ENCODE measurements around the gene ALDOA. TPM values are rescaled to one million over a fixed set of nuclear protein-coding genes. Genes with fewer than 3 reads are reported as not detected.

Gene ALDOA
- total and polyA plus RNA-seq, 9 of the 15 experiments (the other 6 are each of a cell fraction or from before 2014, with no cell fraction given) = 311 to 2,224 (median 1,293) TPM

- intact Hi-C loops (cut with micrococcal nuclease) (loop anchor here (10.0 kb wide), 2 partner anchors 314 to 594 kb away; partner anchors contain the start of genes FBRS, MYL11, PRR14 and TBC1D10B), in situ Hi-C loops (cut with MboI) (no loop called here)
- H4K20me1 ChIP-seq (replicated peaks; ENCODE audit: control insufficient read depth, insufficient read depth, low read length) = no peaks in the 10 kb centered on the region
- H3K36me3 ChIP-seq (ENCODE audit: control insufficient read depth, insufficient read depth, low read length) = 0 out of 3 replicates have a peak, but pooled peaks cover 2% of the 10 kb centered on the region
- 60% methylated on average over 4 of the region's 4 CpGs for WGBS (ENCODE audit: insufficient coverage, low coverage, missing lambda C conversion rate)
- POLR2A ChIA-PET = interaction anchor here (0.6 to 1.4 kb wide), 2 partner anchors 31 to 33 kb away, joined by 3 to 4 read pairs; partner anchors contain the start of gene TBX6
- DNase-seq (ENCODE audit: extremely low read depth in 1 of 4, low spot score in 3 of 4) (no peak), ATAC-seq (no peak), FAIRE-seq (no peak)
- no peak overlapping the region for H3K4me2 ChIP-seq (ENCODE audit: insufficient read depth, low read length)
- peaks cover 22% of the 10 kb centered on the region for H3K79me2 ChIP-seq (ENCODE audit: control insufficient read depth, insufficient read depth, low read length)
- no peak overlapping the region for H3K27ac ChIP-seq (ENCODE audit: extremely low read depth, low read depth, low read length)
- no peak overlapping the region for H2AFZ ChIP-seq (ENCODE audit: low read depth, low read length)
- no peaks in the 10 kb centered on the region for H3K9me1 ChIP-seq (ENCODE audit: control insufficient read depth, insufficient read depth, low read length)
- peaks cover 17 to 28% of the 10 kb centered on the region in 2 experiments for H3K4me1 ChIP-seq (replicated peaks in 1 of 2; ENCODE audit: control insufficient read depth in 2 of 2, insufficient read depth in 2 of 2, low read length in 2 of 2)
- H3K4me3 ChIP-seq = no peak overlapping the region
- no TSS peak for BruUV-seq (replicated peaks)
- no peaks in the 10 kb centered on the region for H3K9me3 ChIP-seq (replicated peaks; ENCODE audit: control insufficient read depth, insufficient read depth, low read depth, low read length)
- H3K27me3 ChIP-seq (ENCODE audit: control insufficient read depth in 2 of 2, insufficient read depth in 2 of 2, low read length in 2 of 2) = no peaks in the 10 kb centered on the region
- CTCF ChIA-PET (ENCODE audit: low intra/inter-chr PET ratio) = no interaction called here
- peak overlapping the region in 1 of 2 experiments; percentile 89; a peak in 1 of 4 replicates for H3K9ac ChIP-seq (ENCODE audit: insufficient read depth in 1 of 2, low read depth in 2 of 2, low read length in 2 of 2)
- TF ChIP-seq, protein P1, sequence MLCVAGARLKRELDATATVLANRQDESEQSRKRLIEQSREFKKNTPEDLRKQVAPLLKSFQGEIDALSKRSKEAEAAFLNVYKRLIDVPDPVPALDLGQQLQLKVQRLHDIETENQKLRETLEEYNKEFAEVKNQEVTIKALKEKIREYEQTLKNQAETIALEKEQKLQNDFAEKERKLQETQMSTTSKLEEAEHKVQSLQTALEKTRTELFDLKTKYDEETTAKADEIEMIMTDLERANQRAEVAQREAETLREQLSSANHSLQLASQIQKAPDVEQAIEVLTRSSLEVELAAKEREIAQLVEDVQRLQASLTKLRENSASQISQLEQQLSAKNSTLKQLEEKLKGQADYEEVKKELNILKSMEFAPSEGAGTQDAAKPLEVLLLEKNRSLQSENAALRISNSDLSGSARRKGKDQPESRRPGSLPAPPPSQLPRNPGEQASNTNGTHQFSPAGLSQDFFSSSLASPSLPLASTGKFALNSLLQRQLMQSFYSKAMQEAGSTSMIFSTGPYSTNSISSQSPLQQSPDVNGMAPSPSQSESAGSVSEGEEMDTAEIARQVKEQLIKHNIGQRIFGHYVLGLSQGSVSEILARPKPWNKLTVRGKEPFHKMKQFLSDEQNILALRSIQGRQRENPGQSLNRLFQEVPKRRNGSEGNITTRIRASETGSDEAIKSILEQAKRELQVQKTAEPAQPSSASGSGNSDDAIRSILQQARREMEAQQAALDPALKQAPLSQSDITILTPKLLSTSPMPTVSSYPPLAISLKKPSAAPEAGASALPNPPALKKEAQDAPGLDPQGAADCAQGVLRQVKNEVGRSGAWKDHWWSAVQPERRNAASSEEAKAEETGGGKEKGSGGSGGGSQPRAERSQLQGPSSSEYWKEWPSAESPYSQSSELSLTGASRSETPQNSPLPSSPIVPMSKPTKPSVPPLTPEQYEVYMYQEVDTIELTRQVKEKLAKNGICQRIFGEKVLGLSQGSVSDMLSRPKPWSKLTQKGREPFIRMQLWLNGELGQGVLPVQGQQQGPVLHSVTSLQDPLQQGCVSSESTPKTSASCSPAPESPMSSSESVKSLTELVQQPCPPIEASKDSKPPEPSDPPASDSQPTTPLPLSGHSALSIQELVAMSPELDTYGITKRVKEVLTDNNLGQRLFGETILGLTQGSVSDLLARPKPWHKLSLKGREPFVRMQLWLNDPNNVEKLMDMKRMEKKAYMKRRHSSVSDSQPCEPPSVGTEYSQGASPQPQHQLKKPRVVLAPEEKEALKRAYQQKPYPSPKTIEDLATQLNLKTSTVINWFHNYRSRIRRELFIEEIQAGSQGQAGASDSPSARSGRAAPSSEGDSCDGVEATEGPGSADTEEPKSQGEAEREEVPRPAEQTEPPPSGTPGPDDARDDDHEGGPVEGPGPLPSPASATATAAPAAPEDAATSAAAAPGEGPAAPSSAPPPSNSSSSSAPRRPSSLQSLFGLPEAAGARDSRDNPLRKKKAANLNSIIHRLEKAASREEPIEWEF (CRISPR knock-in tag; IDR thresholded peaks at IDR 0.05) = no peak
- TF ChIP-seq RNF219 (CRISPR knock-in tag; IDR thresholded peaks at IDR 0.05) (no peak), ZNF696 (CRISPR knock-in tag; conservative IDR thresholded peaks at IDR 0.05) (no peak), FOXJ3 (CRISPR knock-in tag; IDR thresholded peaks at IDR 0.05) (no peak), MLX (CRISPR knock-in tag; conservative IDR thresholded peaks at IDR 0.05) (no peak)
- TF ChIP-seq, protein P2, sequence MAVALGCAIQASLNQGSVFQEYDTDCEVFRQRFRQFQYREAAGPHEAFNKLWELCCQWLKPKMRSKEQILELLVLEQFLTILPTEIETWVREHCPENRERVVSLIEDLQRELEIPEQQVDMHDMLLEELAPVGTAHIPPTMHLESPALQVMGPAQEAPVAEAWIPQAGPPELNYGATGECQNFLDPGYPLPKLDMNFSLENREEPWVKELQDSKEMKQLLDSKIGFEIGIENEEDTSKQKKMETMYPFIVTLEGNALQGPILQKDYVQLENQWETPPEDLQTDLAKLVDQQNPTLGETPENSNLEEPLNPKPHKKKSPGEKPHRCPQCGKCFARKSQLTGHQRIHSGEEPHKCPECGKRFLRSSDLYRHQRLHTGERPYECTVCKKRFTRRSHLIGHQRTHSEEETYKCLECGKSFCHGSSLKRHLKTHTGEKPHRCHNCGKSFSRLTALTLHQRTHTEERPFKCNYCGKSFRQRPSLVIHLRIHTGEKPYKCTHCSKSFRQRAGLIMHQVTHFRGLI (CRISPR knock-in tag; IDR thresholded peaks at IDR 0.05) = no peak
These were observed 5.2 kb upstream of the ALDOA start for GRCh38 chr16:30060346-30060745.

All from K562 (cell line).